NB4 (cell line): ENCODE measurements around the gene GALNT14.

Experiments
- MAX ChIP-seq: IDR thresholded peaks from 2 replicates; pipeline ENCODE4 v1.6.1; 2011; ENCODE audit warnings: low read depth, low read length
- MYC ChIP-seq: IDR thresholded peaks from 2 replicates; pipeline ENCODE4 v1.6.1; 2011; ENCODE audit warnings: low read depth, low read length
- POLR2A ChIP-seq: IDR thresholded peaks from 2 replicates; pipeline ENCODE4 v1.6.1; 2011; ENCODE audit warnings: mild to moderate bottlenecking; ENCODE audit not compliant: insufficient read length; ENCODE audit errors: extremely low read depth
- TF ChIP-seq, protein P1 (sequence below): IDR thresholded peaks from one replicate; pipeline ENCODE4 v1.5.1; 2012; ENCODE audit warnings: low read depth, low read length

DNA sequence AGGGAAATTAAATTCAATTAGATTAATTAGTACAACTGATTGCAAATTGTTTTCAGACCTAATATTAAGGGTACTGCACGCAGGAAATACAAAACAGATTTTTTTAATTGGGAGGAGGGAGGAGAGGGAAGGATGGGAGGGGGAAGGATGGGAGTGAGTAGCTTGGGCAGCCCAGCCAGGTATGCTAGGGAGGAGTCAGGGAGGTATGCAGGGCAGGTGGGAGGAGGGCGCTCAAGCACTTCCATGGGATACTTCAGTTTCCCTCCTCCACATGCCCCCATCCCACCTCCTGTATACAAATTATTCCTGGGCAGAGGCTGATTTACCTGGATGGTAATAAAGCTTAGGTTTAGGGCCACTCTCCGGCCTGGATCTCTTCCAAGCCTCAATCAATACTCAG, 254.4 kb downstream of the GALNT14 start:
- TF ChIP-seq, protein P1, sequence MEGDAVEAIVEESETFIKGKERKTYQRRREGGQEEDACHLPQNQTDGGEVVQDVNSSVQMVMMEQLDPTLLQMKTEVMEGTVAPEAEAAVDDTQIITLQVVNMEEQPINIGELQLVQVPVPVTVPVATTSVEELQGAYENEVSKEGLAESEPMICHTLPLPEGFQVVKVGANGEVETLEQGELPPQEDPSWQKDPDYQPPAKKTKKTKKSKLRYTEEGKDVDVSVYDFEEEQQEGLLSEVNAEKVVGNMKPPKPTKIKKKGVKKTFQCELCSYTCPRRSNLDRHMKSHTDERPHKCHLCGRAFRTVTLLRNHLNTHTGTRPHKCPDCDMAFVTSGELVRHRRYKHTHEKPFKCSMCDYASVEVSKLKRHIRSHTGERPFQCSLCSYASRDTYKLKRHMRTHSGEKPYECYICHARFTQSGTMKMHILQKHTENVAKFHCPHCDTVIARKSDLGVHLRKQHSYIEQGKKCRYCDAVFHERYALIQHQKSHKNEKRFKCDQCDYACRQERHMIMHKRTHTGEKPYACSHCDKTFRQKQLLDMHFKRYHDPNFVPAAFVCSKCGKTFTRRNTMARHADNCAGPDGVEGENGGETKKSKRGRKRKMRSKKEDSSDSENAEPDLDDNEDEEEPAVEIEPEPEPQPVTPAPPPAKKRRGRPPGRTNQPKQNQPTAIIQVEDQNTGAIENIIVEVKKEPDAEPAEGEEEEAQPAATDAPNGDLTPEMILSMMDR: no peak
- TF ChIP-seq POLR2A: no peak
- TF ChIP-seq MYC: no peak
- TF ChIP-seq MAX: no peak
